KG1 (cell line): ENCODE data around the gene ALG3.
"Not testable (repeated sequence)": the region's sequence is repeated elsewhere in the genome, so short reads cannot be mapped to it uniquely, and the experiment has no call there.

ENCODE experiments used
- DNase-seq: peaks from one replicate; lab custom pipeline; 2025; lab: John Stamatoyannopoulos, UW

Gene ALG3

DNA sequence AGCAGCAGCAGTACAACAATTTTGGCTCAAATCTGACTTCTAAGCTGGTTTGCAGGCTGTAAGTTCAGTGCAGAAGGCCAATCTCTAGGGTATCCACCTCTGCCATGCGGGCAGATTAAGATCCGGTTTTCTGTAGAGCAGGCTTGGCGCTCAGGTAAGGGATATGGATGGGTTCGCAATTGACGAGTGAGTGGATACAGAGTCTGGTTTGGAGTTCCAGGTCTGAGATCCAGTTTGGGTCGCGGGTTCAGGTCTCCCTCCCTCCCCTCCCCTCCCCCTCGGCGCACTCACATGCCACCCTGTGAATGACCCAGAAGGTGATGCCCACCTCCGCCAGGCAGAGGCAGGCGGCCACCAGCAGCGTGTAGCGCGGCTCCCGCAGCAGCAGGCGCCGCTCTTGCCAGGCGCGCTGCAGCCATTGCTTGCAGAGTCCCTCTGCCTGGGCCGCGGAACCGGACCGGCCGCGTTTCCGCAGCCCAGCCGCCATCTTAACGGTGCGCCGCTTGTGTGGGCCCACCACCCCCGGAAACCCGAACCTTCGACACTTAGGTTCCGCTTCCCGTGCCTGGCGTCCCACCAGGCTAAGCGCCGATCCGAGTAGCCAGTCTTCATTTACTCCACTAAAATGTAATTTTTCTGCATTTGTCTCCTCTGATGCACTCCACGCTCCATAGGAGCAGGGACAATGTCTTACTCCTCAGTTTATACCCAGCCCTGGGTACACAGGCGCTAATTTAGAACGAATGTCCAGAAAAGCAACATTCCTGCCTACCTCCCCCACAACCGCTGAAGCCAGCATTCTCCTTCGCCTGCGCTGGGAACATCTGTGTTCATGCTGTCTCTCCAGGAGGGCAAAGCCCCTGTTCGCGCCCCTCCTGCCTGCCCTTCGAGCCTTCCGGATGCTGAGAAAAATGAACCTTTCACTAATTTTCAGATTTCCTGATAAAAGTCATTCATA lies at the start of gene ALG3:
Gene ALG3 (minus strand): TSS at position 509 of the 958 bp plus-strand sequence. CDS start 22 bp downstream, at position 487.
- DNase-seq, result peak; percentile 80

DNA sequence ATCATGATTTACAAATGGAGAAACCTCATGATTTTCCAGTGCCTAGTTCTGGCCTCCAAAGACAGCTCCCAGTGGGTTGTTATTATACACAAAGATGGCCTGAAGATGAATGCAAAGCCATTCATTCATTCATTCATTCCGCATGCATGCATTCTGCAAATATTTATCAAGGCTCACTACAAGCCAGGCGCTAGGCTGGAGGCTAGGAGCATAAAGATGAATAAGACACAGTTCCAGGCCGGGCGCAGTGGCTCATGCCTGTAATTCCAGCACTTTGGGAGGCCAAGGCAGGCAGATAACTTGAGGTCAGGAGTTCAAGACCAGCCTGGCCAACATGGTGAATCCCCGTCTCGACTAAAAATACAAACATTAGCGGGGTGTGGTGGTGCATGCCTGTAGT lies 47.9 kb upstream of the ALG3 start:
- DNase-seq, result no peak

DNA sequence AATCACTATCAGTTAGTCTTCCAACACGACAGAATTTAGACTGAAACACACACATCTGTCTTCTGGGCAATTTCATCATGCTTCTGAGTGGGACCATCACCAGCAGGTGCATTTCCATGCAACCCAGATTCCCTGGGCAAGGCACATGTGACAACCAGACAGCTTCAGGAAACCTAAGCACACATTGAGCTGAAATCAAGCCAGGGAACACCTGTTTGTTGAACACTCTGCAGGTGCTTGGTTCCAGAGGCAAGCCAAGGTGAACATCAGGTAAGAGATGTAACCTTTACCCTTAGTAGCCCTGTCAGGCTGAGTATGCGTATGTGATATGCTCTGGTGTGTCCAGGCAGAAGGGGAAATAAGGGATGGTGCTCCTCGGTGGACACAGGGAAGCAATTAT lies 47.0 kb upstream of the ALG3 start:
- no peak for DNase-seq

DNA sequence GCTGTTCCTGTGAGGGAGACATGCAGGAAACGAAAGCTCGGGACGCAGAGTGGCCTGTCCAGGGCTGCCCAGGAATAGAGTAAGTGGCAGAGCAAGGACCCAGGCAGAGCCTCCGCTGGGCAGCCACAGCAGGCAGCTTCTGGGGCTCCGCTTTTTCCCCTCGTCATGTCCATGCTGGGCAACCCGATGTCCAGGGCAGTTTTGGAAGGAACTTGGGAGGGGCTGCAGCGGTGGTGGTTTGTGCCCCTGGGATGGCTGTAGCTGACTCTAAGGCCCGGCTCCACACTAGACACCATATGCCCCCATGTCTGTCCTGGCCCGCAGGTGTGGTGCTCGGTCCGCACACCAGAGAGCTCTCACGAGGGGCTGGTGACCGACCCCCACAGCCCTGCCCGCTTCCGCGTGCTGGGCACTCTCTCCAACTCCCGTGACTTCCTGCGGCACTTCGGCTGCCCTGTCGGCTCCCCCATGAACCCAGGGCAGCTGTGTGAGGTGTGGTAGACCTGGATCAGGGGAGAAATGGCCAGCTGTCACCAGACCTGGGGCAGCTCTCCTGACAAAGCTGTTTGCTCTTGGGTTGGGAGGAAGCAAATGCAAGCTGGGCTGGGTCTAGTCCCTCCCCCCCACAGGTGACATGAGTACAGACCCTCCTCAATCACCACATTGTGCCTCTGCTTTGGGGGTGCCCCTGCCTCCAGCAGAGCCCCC lies 43.1 kb upstream of the ALG3 start:
- no peak for DNase-seq

DNA sequence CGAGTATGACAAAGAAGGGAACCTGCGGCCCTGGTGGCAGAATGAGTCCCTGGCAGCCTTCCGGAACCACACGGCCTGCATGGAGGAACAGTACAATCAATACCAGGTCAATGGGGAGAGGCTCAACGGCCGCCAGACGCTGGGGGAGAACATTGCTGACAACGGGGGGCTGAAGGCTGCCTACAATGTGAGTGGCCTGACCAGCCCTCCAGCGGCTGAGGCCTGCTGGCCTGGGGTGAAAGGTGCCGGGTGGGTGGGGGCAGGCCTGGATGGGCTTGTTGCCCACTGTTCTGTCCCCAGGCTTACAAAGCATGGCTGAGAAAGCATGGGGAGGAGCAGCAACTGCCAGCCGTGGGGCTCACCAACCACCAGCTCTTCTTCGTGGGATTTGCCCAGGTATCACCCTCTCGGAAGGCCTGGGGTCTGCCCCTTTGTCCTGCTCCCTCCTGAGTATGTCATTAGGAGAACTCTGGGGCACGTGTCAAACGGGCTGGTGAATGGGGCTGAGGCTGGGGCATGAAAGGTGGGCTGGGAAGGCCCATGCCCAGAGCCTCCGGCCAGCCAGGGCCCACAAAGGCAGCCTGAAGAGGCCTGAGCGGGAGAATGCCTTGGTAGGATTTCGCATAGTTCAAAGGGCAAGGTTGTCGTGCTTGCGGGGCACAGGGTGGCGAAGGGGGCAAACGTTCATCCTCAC lies 42.4 kb upstream of the ALG3 start:
- no peak for DNase-seq

DNA sequence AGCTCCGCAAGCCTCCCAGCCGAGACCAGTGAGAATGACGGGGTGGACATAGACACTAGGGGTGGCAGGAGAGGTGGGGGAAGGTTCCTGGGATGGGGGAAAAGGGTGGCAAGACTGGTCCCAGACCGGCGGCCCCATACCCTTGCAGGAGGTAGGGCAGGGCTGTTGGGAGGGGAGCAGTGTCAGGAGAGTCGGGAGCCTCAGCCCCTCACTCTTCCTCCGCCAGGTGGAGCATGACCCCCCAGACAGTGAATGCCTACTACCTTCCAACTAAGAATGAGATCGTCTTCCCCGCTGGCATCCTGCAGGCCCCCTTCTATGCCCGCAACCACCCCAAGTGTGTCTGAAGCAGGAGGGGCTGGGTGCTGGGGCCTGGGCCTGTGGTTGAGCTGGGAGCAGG lies 41.6 kb upstream of the ALG3 start:
- no peak for DNase-seq

DNA sequence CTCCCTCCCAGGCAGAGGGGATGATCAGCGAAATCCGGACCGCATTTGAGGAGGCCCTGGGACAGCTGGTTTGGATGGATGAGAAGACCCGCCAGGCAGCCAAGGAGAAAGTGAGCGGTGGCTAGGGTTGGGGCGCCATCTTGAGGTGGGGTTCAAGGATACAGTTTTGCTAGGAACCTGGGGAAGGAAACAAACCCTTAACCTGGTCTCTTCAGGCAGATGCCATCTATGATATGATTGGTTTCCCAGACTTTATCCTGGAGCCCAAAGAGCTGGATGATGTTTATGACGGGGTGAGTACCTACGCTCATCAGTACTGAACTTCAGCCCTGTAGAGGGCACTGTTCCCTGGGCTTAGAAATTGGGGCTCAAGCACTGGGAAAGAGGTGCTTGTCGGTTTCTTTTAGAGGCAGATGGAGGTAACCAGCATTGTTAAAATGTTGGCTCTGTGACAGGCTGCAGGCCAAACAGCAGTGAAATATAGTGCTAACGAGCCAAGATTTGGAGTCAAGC lies 40.7 kb upstream of the ALG3 start:
- peak; percentile 12 for DNase-seq

DNA sequence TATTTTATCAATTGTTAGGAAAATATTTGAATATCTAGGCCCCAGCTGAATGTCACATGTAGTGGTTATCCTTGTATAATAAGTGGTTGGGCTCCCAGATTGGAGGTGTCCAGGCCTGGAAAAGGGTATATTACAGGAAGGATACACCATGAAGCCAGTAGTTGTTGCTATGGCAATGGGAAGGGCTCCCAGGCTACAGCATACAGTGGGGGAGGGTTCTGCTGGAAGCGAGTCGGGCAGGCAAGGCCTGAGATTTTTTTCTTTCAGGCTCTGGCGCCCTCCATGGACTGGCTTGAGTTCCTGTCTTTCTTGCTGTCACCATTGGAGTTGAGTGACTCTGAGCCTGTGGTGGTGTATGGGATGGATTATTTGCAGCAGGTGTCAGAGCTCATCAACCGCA lies 35.9 kb upstream of the ALG3 start:
- DNase-seq, result no peak

DNA sequence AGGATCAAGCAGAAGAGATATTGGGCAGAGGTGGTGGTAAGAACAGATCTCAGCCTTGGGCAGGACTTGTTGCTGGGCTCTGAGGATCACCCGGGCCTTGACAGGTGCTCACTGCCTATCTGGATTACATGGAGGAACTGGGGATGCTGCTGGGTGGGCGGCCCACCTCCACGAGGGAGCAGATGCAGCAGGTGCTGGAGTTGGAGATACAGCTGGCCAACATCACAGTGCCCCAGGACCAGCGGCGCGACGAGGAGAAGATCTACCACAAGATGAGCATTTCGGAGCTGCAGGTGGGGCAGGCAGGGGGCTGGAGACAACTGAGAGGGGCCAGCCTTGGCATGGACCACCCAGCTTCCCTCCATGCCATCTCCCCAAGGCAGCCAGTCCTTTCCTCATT lies 34.9 kb upstream of the ALG3 start:
- DNase-seq, result no peak

DNA sequence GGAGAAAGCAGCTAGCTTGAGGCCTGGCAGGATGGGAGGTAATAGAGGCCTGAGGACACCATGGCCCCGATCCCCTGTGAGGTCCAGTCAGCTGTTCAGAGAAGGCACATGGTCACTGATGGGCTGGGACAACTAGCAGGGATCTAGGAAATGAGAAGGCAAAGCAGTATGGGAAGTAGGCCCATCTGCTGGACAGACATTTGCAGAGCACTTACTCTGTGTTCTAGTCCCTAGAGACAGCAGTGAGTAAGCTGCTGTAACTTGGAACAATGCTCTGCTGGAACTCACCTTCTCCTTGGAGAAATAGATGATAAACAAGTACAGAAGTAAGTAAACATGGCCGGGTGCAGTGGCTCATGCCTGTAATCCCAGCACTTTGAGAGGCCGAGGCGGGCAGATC lies 34.2 kb upstream of the ALG3 start:
- no peak for DNase-seq

DNA sequence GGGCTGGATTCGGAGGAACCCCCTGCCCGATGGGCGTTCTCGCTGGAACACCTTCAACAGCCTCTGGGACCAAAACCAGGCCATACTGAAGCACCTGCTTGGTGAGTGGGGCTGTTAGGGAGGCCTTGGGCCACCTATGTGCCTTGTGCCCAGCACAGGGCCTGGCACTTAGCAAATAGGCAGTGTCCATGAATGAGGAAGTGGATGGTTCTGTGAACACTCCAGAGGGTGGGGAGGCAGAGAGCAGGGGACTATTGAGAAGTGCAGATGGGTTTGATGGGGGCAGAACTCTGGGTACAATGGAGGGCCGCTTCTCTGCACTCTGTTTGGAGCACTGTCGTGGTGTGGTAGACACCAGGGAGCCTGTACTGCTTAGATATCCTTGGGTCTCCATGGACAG lies 28.6 kb upstream of the ALG3 start:
- DNase-seq, result no peak

DNA sequence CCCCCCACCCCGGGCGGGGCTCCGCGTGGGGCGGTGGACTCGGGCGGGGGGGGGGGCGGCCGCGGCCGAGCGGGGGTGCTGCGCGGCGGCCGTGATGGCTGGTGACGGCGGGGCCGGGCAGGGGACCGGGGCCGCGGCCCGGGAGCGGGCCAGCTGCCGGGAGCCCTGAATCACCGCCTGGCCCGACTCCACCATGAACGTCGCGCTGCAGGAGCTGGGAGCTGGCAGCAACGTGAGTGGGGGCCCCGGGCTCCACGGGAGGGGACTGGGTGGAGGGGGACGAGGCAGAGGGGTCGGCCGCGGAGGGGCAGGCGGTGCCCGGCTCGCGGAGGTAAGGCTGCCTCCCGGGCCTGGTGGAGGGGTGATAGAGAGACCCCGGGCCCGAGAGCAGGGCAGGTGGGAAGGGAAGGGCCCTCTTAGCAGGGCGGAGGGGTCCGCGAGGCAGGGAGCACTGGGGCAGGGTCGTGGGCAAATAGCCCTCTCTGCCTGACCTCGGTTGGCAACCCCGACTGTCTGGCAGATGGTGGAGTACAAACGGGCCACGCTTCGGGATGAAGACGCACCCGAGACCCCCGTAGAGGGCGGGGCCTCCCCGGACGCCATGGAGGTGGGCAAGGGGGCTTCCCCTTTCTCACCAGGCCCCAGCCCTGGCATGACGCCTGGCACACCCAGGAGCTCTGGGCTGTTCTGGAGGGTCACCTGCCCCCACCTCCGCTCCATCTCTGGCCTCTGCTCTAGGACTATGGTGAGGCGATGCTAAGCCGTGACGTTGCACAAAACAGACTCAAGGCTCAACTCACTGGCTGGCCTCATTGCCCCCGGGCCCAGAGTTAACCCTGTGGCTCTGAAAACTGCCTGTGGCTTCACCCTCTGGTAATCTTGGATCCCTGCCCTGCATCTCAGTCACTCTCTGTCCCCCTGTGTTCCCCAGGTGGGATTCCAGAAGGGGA lies 27.5 kb upstream of the ALG3 start, which contains the start of gene ECE2:
Gene ECE2 (plus strand): TSS at position 62 of the 950 bp plus-strand sequence. CDS start 132 bp downstream, at position 194.
- DNase-seq, result no peak

DNA sequence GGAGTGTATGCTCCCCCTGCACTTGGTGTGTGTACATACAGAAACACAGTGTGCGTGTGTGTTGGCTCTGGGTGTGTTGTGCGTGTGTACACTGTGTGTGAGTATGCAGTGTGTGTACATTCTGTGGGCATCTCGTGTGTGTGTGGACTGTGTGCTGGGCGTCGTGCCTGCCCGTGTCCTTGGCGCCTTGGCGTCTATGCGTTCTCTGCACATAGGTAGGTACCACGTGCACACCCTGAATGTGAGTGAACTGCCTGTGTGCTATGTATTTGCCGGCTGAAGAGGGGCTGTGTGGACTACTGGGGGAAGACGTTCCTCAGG lies 26.6 kb upstream of the ALG3 start:
- DNase-seq, result no peak

DNA sequence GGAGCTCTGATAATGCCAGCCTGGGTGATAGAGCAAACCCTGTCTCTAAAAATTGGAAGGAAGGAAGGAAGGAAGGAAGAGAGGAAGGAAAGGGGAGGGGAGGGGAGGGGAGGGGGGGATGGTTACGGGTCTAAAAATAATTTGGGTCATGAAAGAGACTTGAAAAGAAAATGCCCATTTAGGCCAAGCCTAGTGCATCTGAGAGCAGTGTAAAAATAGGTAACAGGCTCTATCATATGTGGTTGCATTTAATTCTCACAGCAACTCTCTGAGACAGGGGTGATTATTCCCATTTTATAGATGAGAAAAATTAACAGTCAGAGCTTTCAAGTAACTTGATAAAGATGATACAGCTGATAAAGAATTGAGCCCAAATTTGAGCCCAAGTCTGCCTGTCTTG lies 23.5 kb upstream of the ALG3 start:
- no peak for DNase-seq

DNA sequence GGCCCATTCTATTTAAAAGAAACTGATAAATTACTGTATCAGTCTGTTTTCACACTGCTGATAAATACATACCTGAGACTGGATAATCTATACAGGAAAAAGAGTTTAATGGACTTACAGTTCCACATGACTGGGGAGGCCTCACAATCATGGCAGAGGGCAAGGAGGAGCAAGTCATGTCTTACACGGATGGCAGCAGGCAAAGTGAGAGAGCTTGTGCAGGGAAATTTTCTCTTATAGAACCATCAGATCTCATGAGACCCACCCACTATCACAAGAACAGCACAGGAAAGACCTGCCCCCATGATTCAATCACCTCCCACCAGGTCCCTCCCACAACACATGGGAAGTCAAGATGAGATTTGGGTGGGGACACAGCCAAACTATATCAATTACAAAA lies 18.5 kb upstream of the ALG3 start:
- DNase-seq, result not testable (repeated sequence)

DNA sequence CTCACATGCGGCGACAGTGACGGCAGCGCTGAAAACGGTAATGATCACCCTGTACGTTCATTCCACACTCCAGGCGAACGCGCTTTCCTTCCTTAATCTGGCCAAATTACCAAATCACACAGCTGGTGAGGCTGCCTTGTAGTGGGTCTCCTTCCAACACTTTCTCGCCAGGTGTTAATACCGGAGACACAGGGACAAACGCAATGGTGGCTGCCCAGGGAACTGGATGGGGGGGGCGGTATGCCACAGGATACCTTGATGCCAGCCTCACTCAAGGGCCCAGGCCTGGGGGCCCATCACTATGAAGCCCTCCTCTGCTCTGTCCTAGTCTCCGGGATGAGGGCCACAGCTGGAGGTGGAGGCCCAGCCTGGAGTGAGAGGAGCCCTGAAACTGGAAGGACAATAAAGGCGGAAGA lies 14.0 kb upstream of the ALG3 start:
- DNase-seq, result no peak

DNA sequence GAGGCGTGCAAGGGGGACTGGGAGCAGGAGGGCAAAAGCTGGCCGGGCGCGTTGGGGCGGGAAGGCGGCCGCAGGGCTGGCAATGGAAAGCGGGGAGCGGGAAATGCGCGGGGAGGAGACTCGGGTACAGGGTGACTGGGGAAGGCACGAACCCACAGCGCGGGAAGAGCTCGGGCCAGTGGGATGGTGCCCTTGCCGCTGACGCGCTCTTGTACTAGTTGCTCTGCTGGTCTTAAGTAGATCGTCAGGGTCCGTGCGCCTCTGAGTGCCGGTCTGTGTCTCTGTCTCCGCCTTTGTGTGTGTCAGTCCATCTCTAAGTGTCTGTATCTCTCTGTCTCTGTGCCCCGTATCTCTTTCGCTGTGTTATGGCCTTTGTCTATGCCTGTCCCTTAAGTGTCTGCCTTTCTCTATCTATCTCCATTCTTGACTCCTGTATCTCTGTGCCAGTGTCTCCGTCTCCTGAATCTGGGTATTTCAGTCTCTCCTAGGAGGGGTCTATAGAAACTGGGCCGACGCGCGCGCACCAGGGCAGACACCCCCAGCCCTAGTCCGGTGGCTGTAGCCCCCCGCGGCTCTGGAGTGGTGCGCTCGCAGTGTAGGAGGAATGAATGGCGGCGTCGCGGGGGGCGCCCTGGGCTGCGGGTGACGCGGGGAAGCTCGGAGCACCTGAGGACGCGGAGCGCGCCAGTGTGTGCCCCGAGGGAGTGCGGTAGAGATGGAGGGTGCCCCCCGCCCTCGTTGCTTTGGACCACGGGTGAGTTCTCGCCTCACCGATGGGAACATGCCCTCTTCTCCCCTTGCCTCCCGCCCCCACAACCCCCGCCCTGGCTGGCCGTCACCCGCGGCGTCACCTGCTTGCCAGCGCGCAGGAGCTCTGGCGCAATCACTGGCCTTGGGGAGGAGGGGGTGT lies 13.3 kb upstream of the ALG3 start:
- DNase-seq, result no peak

DNA sequence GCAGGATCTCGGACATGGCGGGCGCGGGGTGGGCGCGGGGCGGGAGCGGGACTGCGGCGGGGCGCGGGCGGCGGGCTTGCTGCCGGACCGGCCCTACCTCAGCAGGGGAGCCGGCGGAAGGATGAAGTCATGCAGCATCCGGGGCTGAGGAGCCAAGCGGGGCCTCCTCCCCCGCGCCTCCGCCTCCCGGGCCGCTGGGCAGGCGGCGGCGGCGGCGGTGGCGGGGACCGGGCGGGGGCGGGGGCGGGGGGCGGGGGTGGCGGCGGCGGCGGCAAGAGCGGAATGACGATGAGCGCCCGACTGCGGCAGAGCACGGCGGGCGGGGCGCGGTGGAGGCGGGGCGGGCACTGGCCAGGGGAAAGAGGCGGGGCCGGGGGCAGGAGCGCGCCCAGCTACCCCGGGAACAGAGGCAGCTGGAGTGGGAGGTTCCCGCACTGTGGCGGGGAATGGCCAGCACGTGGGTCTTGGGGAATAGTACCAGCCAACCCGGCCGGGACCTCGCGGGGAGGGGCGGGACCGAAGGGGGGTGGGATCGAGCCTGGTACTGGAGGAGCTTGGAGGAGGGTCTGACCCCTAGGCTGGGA lies 12.6 kb upstream of the ALG3 start, which contains the start of gene CAMK2N2:
Gene CAMK2N2 (minus strand): TSS at position 284 of the 584 bp plus-strand sequence. CDS start 268 bp downstream, at position 16.
- no peak for DNase-seq

DNA sequence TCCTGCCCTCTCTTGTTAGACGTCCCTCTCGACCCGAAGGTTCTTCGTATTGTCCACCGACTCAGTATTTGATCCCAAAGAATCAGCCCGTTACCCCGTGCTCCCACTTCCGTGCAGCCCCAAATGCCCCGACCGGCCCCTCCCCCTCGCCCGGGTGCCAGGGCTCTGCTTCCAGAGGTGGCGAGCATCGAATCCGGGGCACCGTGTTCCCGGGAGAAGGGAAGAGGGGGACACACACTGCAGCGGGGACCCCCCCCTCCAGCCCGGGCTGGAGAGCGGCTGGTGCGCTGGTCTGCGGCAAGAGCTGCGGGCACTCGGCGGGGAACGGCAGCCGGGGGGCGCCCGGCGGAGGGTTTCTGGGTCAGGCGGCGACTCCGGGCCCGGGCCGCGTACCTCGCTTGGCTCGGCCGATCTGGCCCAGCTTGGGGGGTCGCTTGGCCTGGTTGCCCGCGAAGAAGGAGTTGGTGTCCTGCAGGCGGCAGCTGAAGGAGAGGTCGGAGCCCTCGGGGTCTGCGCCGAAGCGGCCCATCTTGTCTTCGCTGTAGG lies 12.0 kb upstream of the ALG3 start:
- DNase-seq, result no peak
